Posterior cingulate gyrus (tissue), 11 donors: ENCODE measurements around the gene BTG1.
"Not testable (repeated sequence)": the region's sequence is repeated elsewhere in the genome, so short reads cannot be mapped to it uniquely, and the experiment has no call there.

ENCODE experiments used
- DNase-seq, 10 donors: peaks; one replicate each; pipeline versions ENCODE4 v3.0.0 to v3.0.0-alpha.2; 2020 to 2021; ENCODE audit warnings: mixed read lengths in 3 of 10
- intact Hi-C: fragments of 100-400 bp; cut with DNase I; formaldehyde crosslinking; loops from one replicate; pipeline ENCODE4 v1.15.1; 2023

The BTG1 gene

DNA sequence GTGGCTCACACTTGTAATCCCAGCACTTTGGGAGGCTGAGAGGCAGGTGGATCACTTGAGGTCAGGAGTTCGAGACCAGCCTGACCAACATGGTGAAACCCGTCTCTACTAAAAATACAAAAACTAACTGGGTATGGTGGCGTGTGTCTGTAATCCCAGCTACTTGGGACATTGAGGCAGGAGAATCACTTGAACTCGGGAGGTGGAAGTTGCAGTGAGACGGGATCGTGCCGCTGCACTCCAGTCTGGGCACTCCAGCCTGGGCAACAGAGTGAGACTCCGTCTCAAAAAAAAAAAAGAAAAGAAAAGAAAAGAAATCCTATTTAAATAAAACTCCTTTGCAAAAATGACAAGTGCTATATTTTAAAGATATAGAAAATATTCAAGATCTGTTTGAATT is 10.1 kb downstream of the BTG1 start:
- DNase-seq, intact Hi-C loops: not testable (repeated sequence)

DNA sequence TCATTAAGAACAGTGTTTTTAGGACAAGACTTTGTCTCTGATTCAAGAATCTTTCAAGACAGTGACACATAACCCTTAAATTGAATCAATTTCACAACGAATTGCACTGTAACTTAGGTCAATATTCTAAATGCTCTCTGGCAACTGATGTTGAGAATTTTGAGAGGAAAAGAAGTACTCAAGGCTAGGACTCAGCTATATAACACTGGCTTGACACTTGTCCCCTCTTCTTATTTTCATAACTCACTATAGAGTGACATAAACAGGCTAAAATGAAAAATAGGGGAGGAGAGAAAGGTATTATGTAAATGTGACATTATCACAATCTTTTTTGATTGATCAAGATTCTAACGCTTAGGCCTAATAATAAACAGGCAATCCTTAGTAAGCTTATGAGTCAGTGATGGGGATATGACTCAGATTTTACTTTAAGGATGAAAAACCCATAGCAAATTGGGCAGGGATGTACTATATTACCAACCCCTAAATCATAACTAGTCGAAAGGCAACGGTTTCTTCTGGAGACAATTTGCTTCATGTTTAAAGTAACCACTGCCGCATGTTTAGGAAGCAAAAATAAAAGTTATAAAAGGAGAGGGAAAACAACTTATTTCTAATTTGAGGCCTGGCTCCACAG is 10.9 kb downstream of the BTG1 start:
- DNase-seq, result no peak
- intact Hi-C loops, result no loop called here

DNA sequence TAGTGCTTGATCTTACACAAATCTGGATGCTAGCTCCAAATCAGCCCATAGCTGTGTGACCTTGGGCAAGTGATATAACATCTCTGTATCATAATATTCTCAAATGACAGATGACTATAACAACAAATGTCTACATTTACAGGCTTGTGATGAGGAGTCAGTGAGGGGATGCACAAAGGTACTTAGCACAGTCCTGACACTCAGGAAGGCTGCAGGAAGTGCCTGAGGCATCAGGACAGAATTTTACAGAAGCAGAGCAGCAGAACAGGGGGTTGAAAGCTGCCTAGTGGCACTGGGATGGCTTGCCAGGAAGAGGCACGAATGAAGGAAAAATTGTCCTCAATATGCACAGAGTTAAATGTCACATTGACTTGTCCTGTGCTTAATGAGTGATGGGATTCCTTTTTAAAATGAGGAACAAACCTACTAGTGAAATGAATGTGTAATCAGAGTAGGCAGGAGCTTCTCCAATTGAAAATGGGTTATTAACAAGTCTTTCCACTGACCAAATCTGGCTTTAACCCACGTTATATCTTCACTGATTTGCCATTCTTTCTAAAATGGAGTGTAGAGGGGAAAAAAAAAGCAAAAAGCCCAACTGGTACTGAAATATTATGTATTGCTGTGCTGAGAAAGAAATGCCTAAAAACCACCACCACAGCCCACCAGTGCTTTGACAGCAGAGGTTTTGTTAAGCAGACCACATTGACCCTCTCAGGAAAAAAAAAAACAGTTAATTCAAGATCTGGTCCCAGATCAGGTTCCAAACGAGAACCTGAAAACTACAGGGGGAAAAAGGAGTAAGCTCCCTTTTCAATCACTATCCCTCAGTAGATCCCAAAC is 11.6 kb downstream of the BTG1 start:
- DNase-seq, result no peak
- intact Hi-C loops, result no loop called here

GRCh38 chr12:92133171-92133570 is 12.5 kb downstream of the BTG1 start:
- no peak for DNase-seq

GRCh38 chr12:92132288-92132687 is 13.4 kb downstream of the BTG1 start:
- DNase-seq, result no peak
- intact Hi-C loops, result no loop called here

More at GRCh38 chr12:92133171-92133570, 12.5 kb downstream of the BTG1 start:
- intact Hi-C loops, result no loop called here

DNA sequence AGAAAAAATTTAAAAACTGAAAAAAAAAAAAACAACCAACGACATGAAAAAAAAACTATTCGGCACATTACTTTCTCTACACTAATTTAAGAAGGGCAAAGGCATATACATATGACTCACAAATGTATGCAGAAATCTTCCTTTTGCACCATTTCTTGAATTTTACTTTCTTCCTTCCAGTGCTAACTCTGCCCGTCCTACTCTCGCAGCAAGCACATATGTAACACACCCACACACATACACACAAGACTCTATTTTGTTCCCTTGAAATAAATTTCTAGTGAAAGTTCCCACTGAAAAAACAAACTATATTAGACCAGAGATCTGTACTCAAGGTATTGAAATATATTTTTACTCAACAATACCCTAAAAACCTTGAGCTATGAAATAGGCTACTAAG is 14.6 kb downstream of the BTG1 start:
- intact Hi-C loops, result no loop called here
- no peak for DNase-seq

GRCh38 chr12:92129609-92130008 is 16.0 kb downstream of the BTG1 start:
- no peak for DNase-seq
- intact Hi-C loops, result no loop called here

DNA sequence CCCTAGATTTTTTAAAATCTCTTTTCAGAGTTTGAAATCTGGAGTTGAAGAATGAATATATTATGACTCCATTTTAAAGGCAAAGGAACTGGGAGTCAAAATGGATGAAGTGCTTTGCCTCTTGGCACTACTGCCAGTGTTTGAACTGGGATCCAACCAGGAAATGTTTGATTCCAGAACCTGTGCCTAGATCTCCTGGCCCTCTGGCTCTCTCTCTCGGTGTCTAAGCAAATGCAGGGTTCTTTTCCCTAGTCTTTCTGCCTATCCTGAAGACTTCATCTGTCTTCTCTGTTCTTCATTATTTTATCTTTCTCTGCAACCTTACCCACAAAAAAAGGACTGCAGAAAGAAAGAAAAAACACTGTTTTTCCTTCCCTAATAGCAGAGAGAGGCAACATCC is 17.0 kb downstream of the BTG1 start:
- DNase-seq, result no peak
- intact Hi-C loops, result no loop called here

GRCh38 chr12:92124689-92125029 is 21.0 kb downstream of the BTG1 start:
- no peak for DNase-seq
- intact Hi-C loops, result no loop called here

DNA sequence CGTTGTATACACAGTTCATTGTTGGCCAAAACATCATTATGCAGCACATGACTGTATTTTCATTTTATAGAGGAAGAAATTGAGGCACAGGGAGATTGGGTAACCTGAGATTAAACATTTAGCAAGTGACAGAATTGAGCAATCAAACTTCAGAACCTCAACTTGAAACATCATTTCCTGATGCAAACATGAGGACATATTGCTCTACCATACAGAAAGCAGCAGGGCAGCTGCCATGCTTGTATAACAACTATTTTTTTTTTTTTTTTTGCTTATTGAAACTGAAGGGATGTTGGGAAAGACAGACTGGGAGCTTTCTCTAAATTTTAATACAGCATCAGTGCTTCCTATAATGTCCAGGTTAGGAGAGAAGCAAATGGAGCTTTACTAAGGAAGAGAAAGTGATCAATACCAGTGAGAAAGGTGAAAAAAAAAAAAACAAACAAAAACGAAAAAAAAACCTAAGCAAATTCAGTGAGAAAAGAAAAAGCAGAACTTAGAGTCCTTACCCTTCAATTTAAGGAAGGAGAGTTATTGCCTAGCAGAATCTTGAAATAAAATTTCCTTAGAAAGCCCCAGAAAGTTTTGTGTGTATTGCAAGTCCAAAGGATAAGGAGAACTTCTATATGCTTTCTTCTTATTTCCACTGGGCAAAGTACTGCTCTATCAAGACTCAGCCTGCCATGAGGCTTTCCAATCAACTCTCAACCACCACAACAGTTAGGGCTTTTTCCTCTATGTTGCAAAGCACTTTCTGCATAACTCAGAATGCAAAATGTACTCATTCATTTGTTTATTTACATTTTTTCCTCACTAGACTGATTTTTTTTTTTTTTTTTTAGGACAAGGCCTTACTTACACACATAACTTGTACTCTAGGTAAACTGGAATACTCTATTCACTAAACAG is 21.6 kb downstream of the BTG1 start:
- no peak for DNase-seq

DNA sequence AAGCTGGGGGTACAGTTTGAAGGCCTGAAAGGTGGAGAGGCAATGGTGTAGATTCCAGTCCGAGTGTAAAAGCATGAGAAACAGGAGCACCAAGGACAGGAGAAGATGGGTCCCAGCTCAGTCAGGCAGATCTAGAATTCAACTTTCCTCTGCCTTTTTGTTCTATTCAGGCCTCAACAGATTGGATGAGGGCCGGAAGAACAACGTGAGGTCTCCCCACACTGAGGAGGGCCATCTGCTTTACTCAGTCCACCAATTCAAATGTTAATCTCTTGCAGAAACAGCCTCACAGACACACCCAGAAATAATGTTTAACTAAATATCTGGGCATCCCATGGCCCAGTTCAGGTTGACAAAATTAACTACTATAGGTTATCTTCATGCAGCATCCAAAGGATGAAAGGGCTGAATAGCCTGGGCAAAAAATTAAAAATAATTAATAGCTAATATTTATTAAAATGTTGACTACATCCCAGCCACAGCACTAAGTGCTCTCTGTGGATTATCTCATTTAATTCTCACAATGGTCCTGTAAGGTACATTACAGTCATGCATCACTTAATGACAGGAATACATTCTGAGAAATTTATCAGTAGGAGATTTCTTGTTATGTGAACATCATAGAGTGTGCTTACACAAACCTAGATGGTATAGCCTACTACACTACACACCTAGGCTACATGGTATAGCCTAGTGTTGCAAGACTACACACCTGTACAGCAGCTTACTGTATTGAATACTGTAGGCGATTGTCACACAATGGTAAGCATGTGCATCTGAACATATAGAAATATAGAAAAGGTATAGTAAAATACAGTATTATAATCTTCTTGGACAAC is 22.5 kb downstream of the BTG1 start:
- DNase-seq, result no peak
- intact Hi-C loops, result no loop called here

More for the DNA sequence above, 21.6 kb downstream of the BTG1 start:
- intact Hi-C loops, result no loop called here

GRCh38 chr12:92121826-92122225 is 23.8 kb downstream of the BTG1 start:
- DNase-seq, result no peak
- intact Hi-C loops, result no loop called here

- no peak for DNase-seq
- intact Hi-C loops, result no loop called here
These were observed 26.7 kb downstream of the BTG1 start for GRCh38 chr12:92118826-92119536.

DNA sequence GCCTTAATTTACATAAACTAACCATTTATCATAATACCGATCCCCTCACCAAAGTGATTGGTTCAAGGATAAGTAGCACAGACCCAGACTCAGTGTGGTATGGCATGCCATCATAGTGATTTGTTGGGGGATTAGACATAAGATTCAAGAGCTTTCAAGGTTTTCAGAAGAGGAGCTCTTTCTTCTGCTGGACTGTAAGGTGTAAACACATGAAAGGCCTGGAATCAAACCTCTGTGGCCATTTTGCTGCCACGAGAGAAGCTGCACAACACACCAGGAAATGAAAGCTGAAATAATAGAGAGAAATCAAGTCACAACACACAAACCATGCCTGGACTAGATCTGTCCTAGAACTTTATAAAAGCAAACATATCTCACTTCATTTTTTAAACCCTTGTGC is 30.8 kb downstream of the BTG1 start:
- intact Hi-C loops, result no loop called here
- no peak for DNase-seq

GRCh38 chr12:92111256-92111655 is 34.4 kb downstream of the BTG1 start:
- intact Hi-C loops, result no loop called here
- DNase-seq, result no peak

DNA sequence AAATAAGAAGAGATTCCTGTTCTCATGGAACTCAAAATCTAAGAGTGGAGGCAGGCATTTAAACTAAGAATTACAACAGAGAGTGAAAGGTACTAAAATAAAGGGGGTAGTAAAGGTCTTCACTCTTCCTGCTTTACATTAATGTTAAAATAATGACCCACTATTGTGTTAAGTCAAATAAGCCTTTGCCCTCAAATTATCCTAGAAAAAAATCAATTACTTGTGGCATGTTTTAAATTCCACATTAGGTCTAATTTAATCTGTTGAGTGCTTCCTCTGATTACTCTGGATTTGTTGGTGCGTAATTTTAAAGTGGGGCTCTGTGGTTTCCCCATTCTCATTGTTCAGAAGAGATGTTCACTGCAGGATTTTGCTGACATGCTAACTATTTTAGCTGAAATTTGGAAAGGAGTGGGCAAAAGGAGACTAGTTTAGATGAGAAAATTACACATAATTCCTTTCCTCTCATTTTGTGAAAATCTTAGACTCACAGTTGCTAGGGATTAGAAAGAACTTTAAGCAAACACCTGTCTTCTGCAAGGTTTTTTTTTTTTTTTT is 35.5 kb downstream of the BTG1 start:
- intact Hi-C loops, result no loop called here
- no peak for DNase-seq

GRCh38 chr12:92109613-92110012 is 36.0 kb downstream of the BTG1 start:
- DNase-seq, result no peak
- intact Hi-C loops, result no loop called here

- intact Hi-C loops, result no loop called here
These were observed 37.0 kb downstream of the BTG1 start for GRCh38 chr12:92108651-92109050.

DNA sequence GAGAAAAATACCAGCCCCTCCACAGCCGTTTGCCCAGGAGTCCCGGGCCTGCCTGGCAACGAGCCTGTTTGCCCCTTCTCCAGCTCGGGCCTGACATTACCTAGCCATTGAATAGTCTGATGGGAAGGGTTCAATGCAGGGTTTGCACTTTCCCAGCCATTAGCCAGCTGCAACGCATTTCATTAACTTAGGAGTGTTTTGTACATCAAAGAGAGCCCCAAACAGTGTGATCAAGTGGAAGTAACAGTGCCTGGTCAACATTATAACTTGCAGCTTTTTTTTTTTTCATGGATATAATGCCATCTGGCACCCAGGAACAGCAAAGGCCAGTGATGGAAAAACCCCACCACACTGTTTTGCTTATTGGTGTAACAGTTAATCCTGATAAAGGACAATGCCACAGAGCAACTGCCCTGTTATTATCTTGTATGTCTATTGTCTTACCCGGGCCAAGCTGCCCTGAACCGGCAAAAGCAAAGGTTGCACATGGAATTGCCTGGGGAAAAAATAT is 38.0 kb downstream of the BTG1 start:
- intact Hi-C loops, result no loop called here
- peak in 1 of 10 donors; percentile 77 for DNase-seq

More at GRCh38 chr12:92108651-92109050, 37.0 kb downstream of the BTG1 start:
- DNase-seq, result no peak
